ENCODE results near the gene SGTA.

- TF ChIP-seq POLR2AphosphoS5 (IDR thresholded peaks at IDR 0.05; ENCODE audit: low read depth, low read length) (no peak), SIN3A (IDR thresholded peaks at IDR 0.05; ENCODE audit: borderline replicate concordance, insufficient read depth, low read length) (no peak), TAF1 (IDR thresholded peaks at IDR 0.05; ENCODE audit: borderline replicate concordance, insufficient read depth, low read length) (no peak), REST (IDR thresholded peaks at IDR 0.05; ENCODE audit: insufficient read depth in 1 of 2, low read depth in 2 of 2, low read length in 2 of 2) (no peak)
Observed at GRCh38 chr19:2719232-2719735, 63.8 kb downstream of the SGTA start.

All from PFSK-1 (cell line).